Endothelial cell of umbilical vein (primary cell): Measurements from ENCODE around the gene LIPJ.

Source experiments
- CTCF ChIP-seq, 2 donors: IDR thresholded peaks; 1 replicate in 1 of 2; 2 replicates in 1 of 2; pipeline ENCODE4 v1.5.1; 2011; ENCODE audit warnings: low read length in 2 of 2, mild to moderate bottlenecking in 2 of 2, moderate library complexity in 2 of 2, control low read depth in 1 of 2, inconsistent platforms in 1 of 2, low read depth in 1 of 2; ENCODE audit not compliant: insufficient read depth in 1 of 2; ENCODE audit errors: extremely low read depth in 1 of 2
- EZH2 ChIP-seq: IDR thresholded peaks from 2 replicates; pipeline ENCODE4 v1.6.1; 2012; ENCODE audit warnings: borderline replicate concordance, low read depth, mild to moderate bottlenecking, moderate library complexity, low read length, inconsistent platforms; ENCODE audit not compliant: severe bottlenecking
- GATA2 ChIP-seq: IDR thresholded peaks from 2 replicates; pipeline ENCODE4 v1.7.0; 2011; ENCODE audit warnings: low read depth, mild to moderate bottlenecking, moderate library complexity, mixed read lengths, low read length; ENCODE audit not compliant: insufficient read length, insufficient read depth
- JUN ChIP-seq: IDR thresholded peaks from 2 replicates; pipeline ENCODE4 v1.6.1; 2011; ENCODE audit warnings: borderline replicate concordance, low read depth; ENCODE audit not compliant: insufficient read length, insufficient read depth
- MYC ChIP-seq: IDR thresholded peaks from one replicate; pipeline ENCODE4 v1.6.1; 2011; ENCODE audit warnings: mild to moderate bottlenecking, low read depth, low read length
- POLR2A ChIP-seq: IDR thresholded peaks from 2 replicates; pipeline ENCODE4 v1.6.1; 2012; ENCODE audit warnings: low read depth, mild to moderate bottlenecking, control low read depth, low read length
- POLR2AphosphoS5 ChIP-seq: IDR thresholded peaks from 2 replicates; pipeline ENCODE4 v1.6.1; 2012; ENCODE audit warnings: low read depth, mild to moderate bottlenecking, control low read depth, low read length, moderate library complexity; ENCODE audit not compliant: insufficient read depth
- TF ChIP-seq, protein P1 (sequence below): IDR thresholded peaks from 2 replicates; pipeline ENCODE4 v1.6.1; 2011; ENCODE audit not compliant: insufficient read depth, insufficient read length

- no peak for TF ChIP-seq CTCF (IDR thresholded peaks at IDR 0.05; ENCODE audit: extremely low read depth in 1 of 2, insufficient read depth in 1 of 2, low read depth in 1 of 2, low read length in 2 of 2)
- TF ChIP-seq JUN, result no peak
- no peak for TF ChIP-seq EZH2
- TF ChIP-seq MYC, result no peak
- no peak for TF ChIP-seq POLR2A
- TF ChIP-seq, protein P1, sequence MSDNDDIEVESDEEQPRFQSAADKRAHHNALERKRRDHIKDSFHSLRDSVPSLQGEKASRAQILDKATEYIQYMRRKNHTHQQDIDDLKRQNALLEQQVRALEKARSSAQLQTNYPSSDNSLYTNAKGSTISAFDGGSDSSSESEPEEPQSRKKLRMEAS, result no peak
- TF ChIP-seq POLR2AphosphoS5, result no peak
- TF ChIP-seq GATA2, result no peak
Measured at GRCh38 chr10:88540351-88540750, 46.2 kb upstream of the LIPJ start.
